ENCODE measurements around the gene IPCEF1. TPM values are rescaled to one million over a fixed set of nuclear protein-coding genes. Genes with fewer than 3 reads are reported as not detected.

The IPCEF1 gene
- total and polyA plus RNA-seq, 7 donors: 0.03 to 0.46 (median 0.24) TPM

DNA sequence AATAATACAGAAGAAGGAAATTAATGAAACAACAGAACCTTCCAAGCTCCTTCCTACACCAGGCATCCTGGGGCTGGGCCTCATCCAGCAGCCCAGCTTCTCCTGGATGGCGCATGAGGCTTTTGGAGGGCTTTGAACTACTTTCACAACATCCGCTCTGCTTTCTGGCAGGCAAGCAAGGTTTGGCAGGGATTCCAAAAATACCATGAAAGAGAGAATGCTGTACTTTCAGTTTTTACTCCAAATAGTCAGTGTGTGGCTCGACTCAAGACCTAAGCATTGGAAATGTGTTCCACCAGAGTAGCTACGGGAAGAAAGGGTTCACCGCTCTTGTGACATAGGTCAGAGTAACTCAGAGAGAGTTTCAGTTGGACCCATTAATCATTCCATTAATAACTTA lies 192.2 kb downstream of the IPCEF1 start:
- no peaks in the 10 kb centered on the region for H3K4me1 ChIP-seq
- H3K9me3 ChIP-seq: peaks cover 6% of the 10 kb centered on the region
- TF ChIP-seq, protein P1, sequence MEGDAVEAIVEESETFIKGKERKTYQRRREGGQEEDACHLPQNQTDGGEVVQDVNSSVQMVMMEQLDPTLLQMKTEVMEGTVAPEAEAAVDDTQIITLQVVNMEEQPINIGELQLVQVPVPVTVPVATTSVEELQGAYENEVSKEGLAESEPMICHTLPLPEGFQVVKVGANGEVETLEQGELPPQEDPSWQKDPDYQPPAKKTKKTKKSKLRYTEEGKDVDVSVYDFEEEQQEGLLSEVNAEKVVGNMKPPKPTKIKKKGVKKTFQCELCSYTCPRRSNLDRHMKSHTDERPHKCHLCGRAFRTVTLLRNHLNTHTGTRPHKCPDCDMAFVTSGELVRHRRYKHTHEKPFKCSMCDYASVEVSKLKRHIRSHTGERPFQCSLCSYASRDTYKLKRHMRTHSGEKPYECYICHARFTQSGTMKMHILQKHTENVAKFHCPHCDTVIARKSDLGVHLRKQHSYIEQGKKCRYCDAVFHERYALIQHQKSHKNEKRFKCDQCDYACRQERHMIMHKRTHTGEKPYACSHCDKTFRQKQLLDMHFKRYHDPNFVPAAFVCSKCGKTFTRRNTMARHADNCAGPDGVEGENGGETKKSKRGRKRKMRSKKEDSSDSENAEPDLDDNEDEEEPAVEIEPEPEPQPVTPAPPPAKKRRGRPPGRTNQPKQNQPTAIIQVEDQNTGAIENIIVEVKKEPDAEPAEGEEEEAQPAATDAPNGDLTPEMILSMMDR (IDR thresholded peaks at IDR 0.05): no peak
- WGBS, 3 donors: 30 to 36% (median 32%) methylated on average over 5 of the region's 5 CpGs
- H3K27me3 ChIP-seq (ENCODE audit: insufficient read depth in 3 of 3, low read length in 2 of 3): no peaks in the 10 kb centered on the region
- ATAC-seq (no peak), DNase-seq (peak in 1 of 2 donors; percentile 33)
- H3K36me3 ChIP-seq (ENCODE audit: insufficient read depth in 1 of 2, low read depth in 1 of 2): no peaks in the 10 kb centered on the region
- no peak overlapping the region for H3K4me3 ChIP-seq
- H3K27ac ChIP-seq: no peak overlapping the region
- intact Hi-C loops (cut with DNase I): no loop called here

DNA sequence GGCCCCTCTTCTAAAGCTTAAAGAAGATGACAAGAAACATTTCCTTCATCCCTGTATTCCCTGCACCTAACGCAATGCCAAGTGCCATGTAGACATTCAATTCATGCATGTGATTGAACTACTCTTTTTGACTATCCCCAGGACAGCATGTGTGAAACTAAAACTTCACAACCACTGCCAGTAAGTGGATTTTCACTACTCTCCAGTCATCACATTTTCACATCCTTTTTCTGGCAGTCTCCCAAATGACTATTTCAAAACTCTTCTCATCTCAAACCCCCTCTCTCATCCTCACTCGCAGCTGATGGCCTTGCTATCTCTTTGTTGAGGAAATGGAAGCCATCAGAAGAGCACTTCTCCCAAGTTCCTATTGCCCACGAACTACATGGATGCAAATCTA lies 194.9 kb downstream of the IPCEF1 start:
- DNase-seq: no peak
- H3K27me3 ChIP-seq (ENCODE audit: insufficient read depth in 3 of 3, low read length in 2 of 3): no peaks in the 10 kb centered on the region
- WGBS, 3 donors: 75 to 84% (median 78%) methylated on average over 3 of the region's 3 CpGs
- no peaks in the 10 kb centered on the region for H3K4me1 ChIP-seq
- H3K27ac ChIP-seq: no peak overlapping the region
- no peak for ATAC-seq
- intact Hi-C loops (cut with DNase I): no loop called here
- no peak overlapping the region for H3K4me3 ChIP-seq
- H3K36me3 ChIP-seq (ENCODE audit: insufficient read depth in 1 of 2, low read depth in 1 of 2): no peaks in the 10 kb centered on the region
- peaks cover 6% of the 10 kb centered on the region for H3K9me3 ChIP-seq
- TF ChIP-seq, protein P1 (IDR thresholded peaks at IDR 0.05): no peak

DNA sequence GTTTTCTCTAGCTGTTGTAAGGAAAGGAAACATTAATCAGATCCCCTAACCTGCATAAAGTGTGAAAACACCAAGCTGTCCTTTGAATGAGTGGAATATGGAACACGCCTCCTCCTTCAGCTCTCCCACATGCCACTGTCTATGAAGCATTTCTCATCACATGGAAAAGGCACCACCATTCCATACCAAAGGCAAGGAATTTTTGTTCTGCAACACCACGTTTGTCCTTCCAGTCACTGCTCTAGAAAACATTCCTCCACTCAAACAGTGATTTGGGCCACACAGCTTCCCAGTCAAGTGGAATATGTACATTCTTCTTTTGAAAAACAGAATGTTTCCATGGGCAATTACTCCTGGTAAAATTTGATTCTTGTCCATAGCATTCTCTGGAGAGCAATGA lies 197.5 kb downstream of the IPCEF1 start:
- Histone ChIP-seq H3K4me3 (no peak overlapping the region), H3K27ac (no peak overlapping the region), H3K27me3 (ENCODE audit: insufficient read depth in 3 of 3, low read length in 2 of 3) (no peaks in the 10 kb centered on the region), H3K9me3 (no peaks in the 10 kb centered on the region), H3K4me1 (no peaks in the 10 kb centered on the region), H3K36me3 (ENCODE audit: insufficient read depth in 1 of 2, low read depth in 1 of 2) (no peaks in the 10 kb centered on the region)
- DNase-seq (no peak), ATAC-seq (no peak)
- TF ChIP-seq, protein P1 (IDR thresholded peaks at IDR 0.05): no peak
- intact Hi-C loops (cut with DNase I): loop anchor here in 1 of 2 donors (10.0 kb wide), 2 partner anchors 456 to 516 kb away; no protein-coding TSS in a partner anchor
- WGBS, 3 donors: 78 to 88% (median 81%) methylated on average over 2 of the region's 2 CpGs

DNA sequence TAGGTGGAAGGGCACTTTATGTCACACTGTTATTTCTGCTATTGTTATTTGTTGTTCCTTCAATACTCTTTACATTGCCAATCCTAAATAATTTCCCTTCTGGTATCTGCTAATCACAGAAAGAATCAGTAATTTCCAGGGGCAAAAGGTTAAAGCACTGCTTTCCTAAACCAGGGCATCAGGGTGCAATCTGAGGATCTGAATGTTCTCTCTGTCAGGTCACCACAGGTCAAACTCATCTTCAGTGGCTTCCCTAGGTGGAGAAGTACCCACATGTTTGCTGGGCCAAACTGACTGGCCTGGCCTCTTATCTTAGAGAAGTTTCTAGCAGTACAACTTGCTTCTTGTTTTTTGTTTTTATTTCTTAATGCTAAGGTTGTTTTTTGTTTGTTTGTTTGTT lies 198.9 kb downstream of the IPCEF1 start:
- intact Hi-C loops (cut with DNase I): loop anchor here in 1 of 2 donors (10.0 kb wide), 2 partner anchors 457 to 517 kb away; no protein-coding TSS in a partner anchor
- Histone ChIP-seq H3K27ac (no peak overlapping the region), H3K4me1 (no peaks in the 10 kb centered on the region), H3K9me3 (no peaks in the 10 kb centered on the region), H3K27me3 (ENCODE audit: insufficient read depth in 3 of 3, low read length in 2 of 3) (peaks cover 0 to 2% (median 0%) of the 10 kb centered on the region in 3 donors), H3K4me3 (no peak overlapping the region), H3K36me3 (ENCODE audit: insufficient read depth in 1 of 2, low read depth in 1 of 2) (no peaks in the 10 kb centered on the region)
- TF ChIP-seq, protein P1 (IDR thresholded peaks at IDR 0.05): no peak
- ATAC-seq: no peak
- DNase-seq: no peak

DNA sequence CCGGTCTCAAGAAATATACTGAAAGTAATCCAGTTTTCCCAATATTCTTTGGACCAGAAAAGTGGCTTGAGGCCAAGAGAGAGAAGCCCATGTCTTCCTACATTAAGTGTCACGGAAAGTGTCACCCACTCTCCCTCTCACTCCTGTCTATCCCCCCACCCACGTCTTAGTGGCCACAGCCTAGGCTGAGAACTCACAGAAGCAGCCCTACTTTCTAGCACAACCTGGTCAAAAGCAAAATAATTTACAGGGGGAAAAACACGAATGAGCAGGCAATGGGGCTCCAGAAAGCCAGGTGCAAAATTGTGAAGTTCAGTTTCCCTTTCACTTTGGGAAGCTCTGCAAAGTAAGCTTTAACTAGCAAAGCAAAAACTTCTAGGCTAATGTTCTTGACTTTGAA lies 199.5 kb downstream of the IPCEF1 start:
- TF ChIP-seq, protein P1 (IDR thresholded peaks at IDR 0.05): no peak
- H3K36me3 ChIP-seq (ENCODE audit: insufficient read depth in 1 of 2, low read depth in 1 of 2): no peaks in the 10 kb centered on the region
- DNase-seq (no peak), ATAC-seq (no peak)
- WGBS, 3 donors: 26 to 47% (median 26%) methylated on average over 4 of the region's 4 CpGs
- intact Hi-C loops (cut with DNase I): loop anchor here in 1 of 2 donors (10.0 kb wide), 2 partner anchors 458 to 518 kb away; no protein-coding TSS in a partner anchor
- no peaks in the 10 kb centered on the region for H3K9me3 ChIP-seq
- H3K4me3 ChIP-seq: peak overlapping the region; percentile 28
- H3K4me1 ChIP-seq: no peaks in the 10 kb centered on the region
- no peak overlapping the region for H3K27ac ChIP-seq
- peaks cover 0 to 2% (median 0%) of the 10 kb centered on the region in 3 donors for H3K27me3 ChIP-seq (ENCODE audit: insufficient read depth in 3 of 3, low read length in 2 of 3)
